Activated gamma-delta T cell treated with Interleukin-2 at 50 U/mL for 16 hours (primary cell): ENCODE measurements around the gene ZNF44.

ENCODE experiments used
- DNase-seq: peaks from one replicate; pipeline ENCODE4 v3.0.0-alpha.2; 2020

Gene ZNF44

DNA sequence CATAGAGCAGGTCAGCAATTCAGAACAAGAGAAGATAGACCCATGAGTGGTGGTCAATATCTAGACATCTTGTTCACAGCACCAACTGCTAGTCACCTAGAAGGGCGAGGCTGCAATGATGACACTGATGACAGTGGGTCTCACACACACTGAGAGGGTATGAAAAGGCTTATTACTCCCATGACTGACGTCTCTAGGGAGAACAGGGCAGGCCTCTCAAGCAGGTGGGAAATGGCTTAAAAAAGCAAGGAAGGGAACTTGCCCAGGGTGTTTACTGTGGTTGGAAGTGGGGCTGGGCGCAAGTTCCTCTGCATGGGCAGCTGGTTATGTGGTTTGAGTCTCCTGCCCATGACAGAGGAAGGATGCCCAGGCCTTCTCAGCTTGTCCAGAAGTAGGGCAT is 33.8 kb downstream of the ZNF44 start:
- no peak for DNase-seq

DNA sequence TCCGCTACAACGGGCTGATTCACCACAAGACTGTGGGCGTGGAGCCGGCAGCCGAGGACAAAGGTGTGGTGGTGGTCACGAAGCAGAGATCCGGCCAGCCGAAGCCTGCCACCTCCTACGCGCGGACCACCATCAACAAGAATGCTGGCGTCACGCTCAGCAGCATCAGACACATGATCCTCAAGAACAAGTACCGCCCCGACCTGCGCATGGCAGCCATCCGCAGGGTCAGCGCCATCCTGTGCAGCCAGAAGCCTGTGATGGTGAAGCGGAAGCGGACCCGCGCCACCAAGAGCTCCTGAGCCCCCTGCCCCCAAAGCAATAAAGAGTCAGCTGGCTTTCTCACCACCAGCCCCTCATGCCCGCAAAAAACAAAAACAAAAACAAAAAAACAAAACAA is 34.4 kb downstream of the ZNF44 start:
- DNase-seq, result no peak

DNA sequence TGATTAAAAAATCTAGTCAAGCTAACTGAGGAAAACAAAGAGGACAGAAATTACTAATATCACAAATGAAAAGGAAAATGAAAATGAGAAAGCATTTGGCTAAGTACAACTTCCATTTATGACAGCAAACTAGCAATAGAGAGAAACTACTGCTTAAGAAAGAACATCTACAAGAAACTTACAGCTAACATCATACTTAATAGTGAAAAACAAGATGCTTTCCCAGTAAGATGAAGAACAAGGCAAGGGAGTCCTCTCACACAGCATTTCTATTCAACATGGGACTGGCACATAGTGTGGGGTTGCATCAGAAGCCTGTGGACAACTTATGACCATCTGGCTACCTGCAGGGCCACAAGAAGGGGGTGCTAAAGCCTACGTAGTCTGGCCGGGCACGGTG is 39.3 kb downstream of the ZNF44 start:
- no peak for DNase-seq

DNA sequence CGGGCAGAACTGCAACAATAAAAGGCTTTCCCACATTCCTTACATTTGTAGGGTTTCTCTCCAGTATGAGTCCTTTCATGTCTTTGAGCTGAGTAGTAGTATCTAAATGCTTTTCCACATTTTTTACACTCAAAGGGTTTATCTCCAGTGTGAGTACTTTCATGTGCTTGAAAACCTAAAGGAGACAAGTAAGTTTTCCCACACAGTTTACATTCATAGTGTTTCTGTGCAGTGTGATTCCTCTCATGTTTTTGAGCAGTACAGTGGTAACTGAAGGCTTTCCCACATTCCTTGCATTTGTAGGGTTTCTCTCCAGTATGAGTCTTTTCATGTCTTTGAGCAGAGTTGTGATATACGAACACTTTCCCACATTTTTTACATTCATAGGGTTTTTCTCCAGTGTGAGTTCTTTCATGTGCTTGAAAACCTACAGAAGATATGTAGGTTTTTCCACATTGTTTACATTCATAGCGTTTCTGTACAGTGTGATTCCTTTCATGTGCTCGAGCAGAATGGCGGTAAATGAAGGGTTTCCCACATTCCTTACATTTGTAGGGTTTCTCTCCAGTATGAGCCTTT is 47.0 kb downstream of the ZNF44 start:
- DNase-seq, result no peak

DNA sequence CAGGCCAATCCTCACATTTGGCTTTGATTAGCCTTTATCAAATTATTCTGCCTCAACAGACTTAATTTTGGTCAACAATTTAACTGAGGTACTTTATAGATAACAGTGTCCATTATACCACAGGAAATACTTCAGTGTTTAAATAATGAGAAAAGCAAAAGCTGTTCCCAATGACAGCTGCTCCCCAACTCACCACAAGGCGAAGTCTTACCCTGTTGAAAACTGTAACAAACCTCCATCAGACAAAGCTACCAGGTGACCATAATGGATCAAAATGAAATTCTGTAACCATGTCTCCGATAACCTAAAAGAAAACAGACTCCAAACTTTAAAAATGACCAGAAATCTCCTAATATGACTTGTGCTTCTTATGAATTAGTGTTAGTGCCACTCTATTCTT is 50.3 kb downstream of the ZNF44 start:
- DNase-seq, result no peak

DNA sequence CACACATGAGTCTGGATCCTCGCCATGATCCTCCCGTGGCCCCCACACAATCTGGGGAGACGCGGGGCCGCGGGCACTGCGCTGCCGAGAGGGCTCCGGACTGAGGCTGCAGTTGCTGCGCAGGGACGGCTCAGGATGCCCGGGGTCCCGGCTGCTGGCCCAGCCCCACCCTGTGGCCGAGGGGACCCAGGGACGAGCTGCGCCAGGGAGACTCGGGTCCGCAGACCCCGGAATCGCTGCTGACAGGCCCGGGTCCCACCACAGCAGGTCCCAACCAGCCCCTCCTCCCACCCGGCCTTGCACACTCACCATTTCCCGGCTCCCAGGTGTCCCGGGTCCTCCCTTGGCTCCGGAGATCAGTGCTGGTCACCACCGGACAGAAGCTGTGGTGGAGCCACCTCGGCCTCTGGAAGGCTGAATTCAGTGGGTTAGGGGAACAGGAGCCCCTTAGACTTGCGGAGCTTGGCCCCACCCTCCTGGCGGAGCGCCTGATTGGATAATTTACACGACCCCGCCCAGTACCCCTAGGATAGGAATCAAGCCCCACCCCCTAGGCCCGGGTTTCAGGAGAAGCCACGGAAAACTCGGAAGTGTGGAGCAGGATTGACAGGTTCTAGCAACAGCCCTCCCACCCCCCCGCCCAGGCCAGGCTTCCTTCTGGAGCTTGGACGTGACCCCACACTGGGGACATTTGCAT is 57.4 kb downstream of the ZNF44 start:
- no peak for DNase-seq

DNA sequence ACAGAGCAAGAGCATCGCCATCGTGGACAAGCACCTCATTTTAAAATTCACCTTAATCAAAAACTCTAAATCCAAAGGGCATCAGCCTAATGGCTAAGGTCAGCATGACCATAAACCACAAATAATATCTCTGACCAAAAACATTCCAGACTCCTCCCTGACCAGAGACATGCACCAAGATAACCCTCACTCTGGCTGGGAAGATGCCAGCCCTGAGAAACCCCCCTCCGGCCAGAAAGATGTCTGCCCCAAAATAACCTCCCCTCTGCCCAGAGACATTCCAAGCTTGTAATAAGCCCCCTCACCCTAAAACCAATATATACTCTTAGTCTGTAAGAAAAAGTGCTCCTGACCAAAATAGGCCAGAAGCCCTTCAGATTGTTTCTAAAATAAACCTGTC is 61.7 kb downstream of the ZNF44 start:
- DNase-seq, result no peak

DNA sequence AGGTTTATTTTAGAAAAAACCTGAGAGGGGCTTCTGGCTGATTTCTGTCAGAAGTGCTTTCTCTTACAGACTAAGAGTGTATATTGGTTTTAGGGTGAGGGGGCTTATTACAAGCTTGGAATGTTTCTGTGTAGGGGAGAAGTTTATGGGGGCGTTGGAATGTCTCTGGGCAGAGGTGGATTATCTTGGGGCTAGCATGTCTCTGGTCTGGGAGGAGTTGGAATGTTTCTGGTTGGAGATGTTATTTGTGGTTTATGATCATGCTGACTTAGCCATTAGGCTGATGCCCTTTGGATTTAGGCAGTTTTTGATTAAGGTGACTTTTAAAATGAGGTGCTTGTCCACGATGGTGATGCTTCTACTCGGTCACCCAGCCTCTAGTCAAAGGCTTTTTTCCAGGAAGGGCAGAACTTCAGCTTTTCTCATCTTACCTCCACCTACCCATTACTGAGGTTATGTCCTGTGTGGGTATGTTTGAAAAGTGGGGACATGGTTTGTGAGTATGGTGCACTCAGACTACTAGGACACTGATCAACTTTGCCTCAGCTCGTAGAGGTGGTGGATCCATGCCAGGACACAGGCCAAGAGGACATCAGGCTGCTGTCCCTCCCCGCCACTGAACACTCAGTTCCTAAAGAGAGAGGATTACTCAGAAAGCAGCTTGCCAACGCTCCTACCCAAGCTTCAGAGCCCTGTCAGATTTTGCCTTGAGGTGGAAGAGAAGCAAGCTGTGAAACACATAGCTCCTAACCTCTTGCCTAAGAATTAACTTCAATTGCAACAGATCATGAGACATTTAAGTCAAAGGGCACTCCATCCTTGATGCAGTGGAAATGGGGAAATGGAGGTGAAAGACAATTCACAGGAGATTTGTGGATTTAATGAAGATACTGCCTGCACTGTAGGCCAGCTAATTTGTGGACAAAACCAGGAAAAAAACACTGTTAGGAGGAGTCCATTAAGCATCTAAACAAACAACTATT is 63.6 kb downstream of the ZNF44 start:
- no peak for DNase-seq

DNA sequence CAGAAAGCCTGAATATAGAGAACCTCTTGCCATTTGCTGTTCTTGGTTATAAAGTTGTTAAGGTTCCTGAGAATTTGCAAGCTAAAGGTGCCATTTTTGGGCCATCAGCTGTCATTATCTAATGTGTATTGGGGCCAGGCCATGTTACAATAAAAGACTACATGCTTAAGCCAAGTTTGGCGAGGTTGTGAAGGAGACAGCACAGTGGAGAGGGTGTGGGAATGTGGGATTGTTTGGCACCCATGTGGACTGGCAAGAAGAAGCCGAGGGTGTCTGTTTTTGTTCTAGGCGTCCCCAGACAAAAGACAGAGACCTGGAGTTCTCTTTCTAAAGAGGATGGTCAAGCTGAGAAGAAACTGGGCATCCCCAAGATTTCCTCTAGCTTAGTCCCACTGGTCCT is 64.7 kb downstream of the ZNF44 start:
- DNase-seq, result no peak

DNA sequence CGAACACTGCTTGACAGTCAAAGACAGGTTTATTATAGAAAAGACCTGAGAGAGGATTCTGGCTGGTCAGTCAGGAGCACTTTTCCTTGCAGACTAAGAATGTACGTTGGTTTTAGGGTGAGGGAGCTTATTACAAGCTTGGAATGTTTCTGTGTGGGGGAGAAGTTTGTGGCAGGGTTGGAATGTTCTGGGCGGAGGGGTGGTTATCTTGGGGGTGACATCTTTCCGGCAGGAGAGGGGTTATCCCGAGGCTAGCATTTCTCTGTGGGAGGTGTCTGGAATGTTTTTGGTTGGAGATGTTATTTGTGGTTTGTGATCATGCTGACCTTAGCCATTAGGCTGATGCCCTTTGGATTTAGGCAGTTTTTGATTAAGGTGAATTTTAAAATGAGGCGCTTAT is 70.0 kb downstream of the ZNF44 start:
- no peak for DNase-seq

DNA sequence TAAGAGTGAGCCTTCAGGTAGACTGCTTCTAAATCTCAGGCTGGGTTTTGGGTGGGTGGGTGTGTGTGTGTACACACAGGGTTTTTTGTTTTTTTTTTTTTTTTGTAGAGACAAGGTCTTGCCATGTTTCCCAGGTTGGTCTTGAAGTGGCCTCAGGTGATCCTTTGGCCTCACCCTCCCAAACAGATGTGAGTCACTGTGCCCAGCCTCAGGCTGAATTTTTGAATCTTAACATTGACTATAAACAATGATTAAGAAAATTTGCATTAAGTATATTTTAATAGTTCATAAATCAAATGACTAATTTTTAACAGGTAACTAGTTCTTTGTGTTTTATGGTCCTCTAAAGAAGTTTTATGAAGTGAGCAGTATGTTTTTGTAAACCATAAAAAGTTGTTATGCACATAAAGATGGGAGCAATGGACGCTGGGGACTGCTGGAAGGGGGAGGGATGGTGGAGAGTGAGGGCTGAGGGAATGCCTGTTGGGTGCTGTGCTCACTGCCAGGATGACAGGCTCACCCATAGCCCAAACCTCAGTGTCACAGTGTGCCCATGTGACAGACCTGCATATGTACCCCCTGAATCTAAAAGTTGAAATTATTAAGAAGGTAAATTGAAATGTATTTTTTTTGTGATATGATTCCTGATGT is 71.6 kb downstream of the ZNF44 start:
- DNase-seq, result no peak
